GM20000 (cell line): ENCODE data around the gene IL15RA.
"Not testable (repeated sequence)": the region's sequence is repeated elsewhere in the genome, so short reads cannot be mapped to it uniquely, and the experiment has no call there.

Experiments used
- DNase-seq: peaks from one replicate; pipeline ENCODE4 v3.0.0; 2012; ENCODE audit warnings: low spot score
- CTCF ChIP-seq: IDR thresholded peaks from 2 replicates; pipeline ENCODE4 v1.5.1; 2012; ENCODE audit warnings: mild to moderate bottlenecking, control low read depth; ENCODE audit errors: extremely low read depth, missing control alignments

IL15RA gene

DNA sequence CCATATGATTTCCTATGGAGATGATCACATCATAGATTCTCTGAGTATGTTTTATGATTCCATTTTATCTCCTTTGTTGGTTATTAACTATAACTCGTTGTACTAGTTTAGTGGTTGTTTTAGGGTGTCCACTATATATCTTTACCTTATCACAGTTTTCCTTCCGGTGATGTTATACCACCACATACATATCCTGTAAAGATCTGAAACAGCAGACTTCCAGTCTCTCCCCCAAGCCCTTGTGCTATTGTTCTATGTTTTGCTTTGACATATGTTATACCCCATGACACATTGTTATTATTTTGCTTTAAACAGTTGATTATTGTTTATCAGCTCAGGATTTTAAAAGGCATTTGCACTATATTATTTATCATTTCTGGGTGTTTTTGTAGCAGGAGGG, 7.3 kb downstream of the IL15RA start:
- TF ChIP-seq CTCF = no peak
- DNase-seq = no peak

DNA sequence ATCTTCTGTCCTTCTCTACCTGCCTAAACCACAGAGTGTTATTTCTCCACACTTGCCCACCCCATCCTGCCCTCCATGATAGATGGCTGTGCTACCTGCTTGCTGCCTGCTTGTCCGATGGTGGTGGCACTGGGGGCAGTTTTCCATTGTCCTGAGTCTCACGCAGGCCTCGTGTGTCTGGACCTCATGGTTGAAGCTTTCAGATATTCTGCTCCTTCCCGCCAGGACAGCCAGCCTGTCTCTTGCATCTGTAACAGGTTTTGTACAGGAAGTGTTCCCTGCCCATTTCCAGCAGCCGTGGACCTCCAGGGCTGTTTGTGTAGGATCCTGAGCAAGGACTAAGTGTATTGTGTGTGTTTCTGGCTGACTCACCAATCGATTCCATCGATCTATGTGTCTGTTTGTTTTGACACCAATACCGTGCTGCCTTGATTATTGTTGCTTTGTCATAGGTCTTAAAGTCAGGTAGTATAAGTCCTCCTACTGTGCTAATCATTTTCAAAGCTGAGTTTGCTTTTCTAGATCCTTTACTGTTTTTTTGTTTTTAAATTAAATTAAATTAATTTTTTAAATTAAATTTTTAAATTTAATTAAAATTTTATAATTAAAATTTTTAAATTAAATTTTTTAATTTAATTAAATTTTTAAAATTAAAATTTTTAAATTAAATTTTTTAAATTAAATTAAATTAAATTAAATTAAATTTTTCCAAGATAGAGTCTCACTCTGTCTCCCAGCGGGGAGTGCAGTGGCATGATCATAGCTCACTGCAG, 8.5 kb downstream of the IL15RA start:
- TF ChIP-seq CTCF = no peak
- no peak for DNase-seq

GRCh38 chr10:5968037-5968680, 9.2 kb downstream of the IL15RA start:
- TF ChIP-seq CTCF = no peak
- no peak for DNase-seq

DNA sequence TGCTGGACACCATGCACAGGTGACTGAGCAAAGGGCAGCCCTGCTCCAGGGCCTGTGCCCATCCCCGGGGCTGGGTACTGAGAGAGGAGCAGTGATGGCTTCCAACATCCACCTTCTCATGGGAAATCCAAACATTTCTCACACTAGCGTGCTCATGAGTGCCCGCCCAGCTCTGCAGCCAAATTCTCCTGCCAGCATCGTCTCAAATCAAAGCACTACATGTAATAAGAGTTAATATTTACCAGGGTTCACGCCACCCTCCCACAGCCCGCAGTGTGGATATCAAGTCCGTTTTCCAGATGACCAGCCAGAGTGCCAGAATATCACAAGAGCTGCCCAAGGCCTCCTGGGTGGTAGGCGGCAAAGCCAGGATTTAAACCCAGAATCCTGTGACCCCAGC, 12.1 kb downstream of the IL15RA start:
- no peak for DNase-seq
- TF ChIP-seq CTCF = no peak

DNA sequence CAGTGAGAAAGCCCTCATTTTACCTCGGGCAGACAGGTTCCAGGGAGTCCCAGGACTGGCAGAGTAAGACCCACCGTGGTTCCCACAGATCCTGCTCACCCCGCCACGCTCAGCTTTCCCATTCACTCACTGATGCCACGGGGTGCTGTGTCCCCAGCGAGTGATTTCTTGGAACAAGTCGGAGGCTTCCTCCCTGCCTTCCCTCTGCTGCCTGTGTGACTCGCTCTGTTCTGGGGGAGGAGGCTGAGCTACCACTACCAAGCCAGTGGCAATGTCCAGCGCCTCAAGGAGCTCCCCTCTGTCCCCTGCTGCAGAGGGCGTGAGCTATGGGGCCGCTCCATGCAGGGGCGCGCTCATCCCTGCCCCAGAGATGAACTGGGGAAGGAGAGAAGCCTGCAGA, 12.6 kb downstream of the IL15RA start:
- DNase-seq = no peak
- no peak for TF ChIP-seq CTCF

DNA sequence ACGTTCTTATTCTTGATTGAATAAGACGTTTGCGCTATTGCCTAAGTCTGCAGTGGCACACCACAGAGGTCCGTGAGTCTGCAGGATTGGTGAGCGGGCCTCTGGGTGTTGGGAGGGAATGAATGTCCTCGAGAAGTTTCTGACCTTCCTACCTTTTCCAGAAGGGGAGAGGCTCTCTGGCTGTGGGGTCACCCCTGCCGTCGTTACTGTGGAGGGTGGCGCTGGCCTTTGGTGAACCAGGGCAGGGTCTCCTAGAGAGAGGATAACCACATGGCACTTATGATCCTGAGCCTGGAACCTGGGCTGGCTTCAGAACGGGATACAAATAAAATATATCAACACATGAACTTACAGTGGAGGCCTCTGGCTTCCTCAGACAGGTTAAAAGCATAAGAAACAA, 13.8 kb downstream of the IL15RA start:
- no peak for DNase-seq
- TF ChIP-seq CTCF = no peak

GRCh38 chr10:5963071-5963470, 14.3 kb downstream of the IL15RA start:
- DNase-seq = no peak
- no peak for TF ChIP-seq CTCF

DNA sequence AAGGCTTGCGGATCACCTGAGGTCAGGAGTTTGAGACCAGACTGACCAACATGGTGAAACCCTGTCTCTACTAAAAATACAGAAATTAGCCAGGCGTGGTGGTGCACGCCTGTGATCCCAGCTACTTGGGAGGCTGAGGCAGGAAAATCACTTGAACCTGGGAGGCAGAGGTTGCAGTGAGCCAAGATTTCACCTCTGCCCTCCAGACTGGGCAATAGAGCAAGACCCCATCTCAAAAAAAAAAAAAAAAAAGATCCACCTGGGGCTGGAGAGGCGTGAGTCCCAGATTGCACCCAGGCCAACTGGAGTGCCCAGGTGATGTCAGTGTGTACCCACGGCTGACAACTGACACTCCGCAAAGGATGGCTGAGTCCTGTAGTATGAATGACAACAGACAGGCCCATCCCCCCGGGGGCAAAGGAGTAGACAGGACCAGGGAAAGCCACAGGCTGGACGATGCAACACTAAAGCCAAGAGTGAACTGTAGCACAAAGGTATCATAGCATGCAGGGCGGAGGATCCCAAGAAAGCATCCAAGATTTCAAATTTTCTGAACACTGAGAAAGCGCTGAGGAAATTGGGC, 14.9 kb downstream of the IL15RA start:
- not testable (repeated sequence) for DNase-seq
